HEK293 (cell line): Measurements from ENCODE around the gene MMP24.

Experiments used
- MYNN ChIP-seq: fragments of 450-650 bp; formaldehyde crosslinking; IDR thresholded peaks from 2 replicates; pipeline ENCODE4 v1.5.1; 2016; ENCODE audit warnings: missing biosample characterization, missing genetic modification characterization, borderline replicate concordance
- PRDM1 ChIP-seq: fragments of 450-650 bp; formaldehyde crosslinking; IDR thresholded peaks from 2 replicates; pipeline ENCODE4; 2016; ENCODE audit warnings: missing biosample characterization, missing genetic modification characterization
- PRDM6 ChIP-seq: fragments of 450-650 bp; formaldehyde crosslinking; IDR thresholded peaks from 2 replicates; pipeline ENCODE4 v1.5.1; 2017; ENCODE audit warnings: missing biosample characterization, missing genetic modification characterization
- RBAK ChIP-seq: fragments of 450-650 bp; formaldehyde crosslinking; IDR thresholded peaks from 2 replicates; pipeline ENCODE4 v1.5.1; 2016; ENCODE audit warnings: missing biosample characterization, missing genetic modification characterization
- REST ChIP-seq: fragments of 450-650 bp; formaldehyde crosslinking; IDR thresholded peaks from 2 replicates; pipeline ENCODE4 v1.5.1; 2016; ENCODE audit warnings: missing biosample characterization, missing genetic modification characterization
- SP3 ChIP-seq: fragments of 450-650 bp; formaldehyde crosslinking; IDR thresholded peaks from 2 replicates; pipeline ENCODE4 v1.5.1; 2016; ENCODE audit warnings: missing biosample characterization, missing genetic modification characterization
- TCF7L2 ChIP-seq: IDR thresholded peaks from 2 replicates; pipeline ENCODE4 v1.6.1; 2011; ENCODE audit warnings: low read depth, mild to moderate bottlenecking, inconsistent platforms, low read length, moderate library complexity, borderline replicate concordance
- TSHZ1 ChIP-seq: fragments of 450-650 bp; formaldehyde crosslinking; IDR thresholded peaks from 2 replicates; pipeline ENCODE4 v1.5.1; 2016; ENCODE audit warnings: missing biosample characterization, missing genetic modification characterization, borderline replicate concordance
- ZBTB48 ChIP-seq: fragments of 450-650 bp; formaldehyde crosslinking; IDR thresholded peaks from 2 replicates; pipeline ENCODE4 v1.5.1; 2016; ENCODE audit warnings: missing biosample characterization, missing genetic modification characterization
- ZBTB49 ChIP-seq: fragments of 450-650 bp; formaldehyde crosslinking; IDR thresholded peaks from 2 replicates; pipeline ENCODE4 v1.5.1; 2016; ENCODE audit warnings: missing biosample characterization, missing genetic modification characterization, low read depth
- ZFP41 ChIP-seq: fragments of 450-650 bp; formaldehyde crosslinking; IDR thresholded peaks from 2 replicates; pipeline ENCODE4 v1.5.1; 2016; ENCODE audit warnings: missing biosample characterization, missing genetic modification characterization, borderline replicate concordance
- ZNF138 ChIP-seq: fragments of 450-650 bp; formaldehyde crosslinking; IDR thresholded peaks from 2 replicates; pipeline ENCODE4 v1.5.1; 2016; ENCODE audit warnings: missing biosample characterization, missing genetic modification characterization, borderline replicate concordance
- ZNF184 ChIP-seq: fragments of 450-650 bp; IDR thresholded peaks from 2 replicates; pipeline ENCODE4 v1.5.1; 2018; ENCODE audit warnings: missing biosample characterization, mild to moderate bottlenecking, missing genetic modification characterization
- ZNF280C ChIP-seq: fragments of 450-650 bp; formaldehyde crosslinking; IDR thresholded peaks from 2 replicates; pipeline ENCODE4 v1.5.1; 2016; ENCODE audit warnings: missing biosample characterization, missing genetic modification characterization
- ZNF394 ChIP-seq: fragments of 450-650 bp; formaldehyde crosslinking; IDR thresholded peaks from 2 replicates; pipeline ENCODE4 v1.5.1; 2016; ENCODE audit warnings: missing biosample characterization, missing genetic modification characterization, mild to moderate bottlenecking, moderate library complexity, borderline replicate concordance
- ZNF544 ChIP-seq: fragments of 450-650 bp; formaldehyde crosslinking; IDR thresholded peaks from 2 replicates; pipeline ENCODE4 v1.5.0; 2017; ENCODE audit warnings: missing biosample characterization, missing genetic modification characterization
- ZNF596 ChIP-seq: fragments of 450-650 bp; IDR thresholded peaks from 2 replicates; pipeline ENCODE4 v1.5.0; 2018; ENCODE audit warnings: missing biosample characterization, mild to moderate bottlenecking, missing genetic modification characterization, moderate library complexity
- ZNF600 ChIP-seq: fragments of 450-650 bp; formaldehyde crosslinking; IDR thresholded peaks from 2 replicates; pipeline ENCODE4 v1.5.1; 2016; ENCODE audit warnings: missing biosample characterization, missing genetic modification characterization
- ZNF610 ChIP-seq: fragments of 450-650 bp; formaldehyde crosslinking; IDR thresholded peaks from 2 replicates; pipeline ENCODE4 v1.5.1; 2016; ENCODE audit warnings: missing biosample characterization, missing genetic modification characterization, borderline replicate concordance
- ZNF670 ChIP-seq: fragments of 450-650 bp; formaldehyde crosslinking; IDR thresholded peaks from 2 replicates; pipeline ENCODE4 v1.5.1; 2016; ENCODE audit warnings: missing biosample characterization, missing genetic modification characterization, low read depth
- ZNF792 ChIP-seq: fragments of 450-650 bp; formaldehyde crosslinking; IDR thresholded peaks from 2 replicates; pipeline ENCODE4 v1.5.1; 2016; ENCODE audit warnings: missing biosample characterization, missing genetic modification characterization
- ZNF830 ChIP-seq: fragments of 450-650 bp; IDR thresholded peaks from 2 replicates; pipeline ENCODE4 v1.5.0; 2018; ENCODE audit warnings: missing biosample characterization, missing genetic modification characterization, low read depth, mild to moderate bottlenecking, moderate library complexity
- ZNF837 ChIP-seq: fragments of 450-650 bp; formaldehyde crosslinking; IDR thresholded peaks from 2 replicates; pipeline ENCODE4 v1.5.1; 2016; ENCODE audit warnings: missing biosample characterization, missing genetic modification characterization
- ZSCAN4 ChIP-seq: fragments of 450-650 bp; formaldehyde crosslinking; IDR thresholded peaks from 2 replicates; pipeline ENCODE4 v1.5.1; 2017; ENCODE audit warnings: missing biosample characterization, missing genetic modification characterization

Gene MMP24

DNA sequence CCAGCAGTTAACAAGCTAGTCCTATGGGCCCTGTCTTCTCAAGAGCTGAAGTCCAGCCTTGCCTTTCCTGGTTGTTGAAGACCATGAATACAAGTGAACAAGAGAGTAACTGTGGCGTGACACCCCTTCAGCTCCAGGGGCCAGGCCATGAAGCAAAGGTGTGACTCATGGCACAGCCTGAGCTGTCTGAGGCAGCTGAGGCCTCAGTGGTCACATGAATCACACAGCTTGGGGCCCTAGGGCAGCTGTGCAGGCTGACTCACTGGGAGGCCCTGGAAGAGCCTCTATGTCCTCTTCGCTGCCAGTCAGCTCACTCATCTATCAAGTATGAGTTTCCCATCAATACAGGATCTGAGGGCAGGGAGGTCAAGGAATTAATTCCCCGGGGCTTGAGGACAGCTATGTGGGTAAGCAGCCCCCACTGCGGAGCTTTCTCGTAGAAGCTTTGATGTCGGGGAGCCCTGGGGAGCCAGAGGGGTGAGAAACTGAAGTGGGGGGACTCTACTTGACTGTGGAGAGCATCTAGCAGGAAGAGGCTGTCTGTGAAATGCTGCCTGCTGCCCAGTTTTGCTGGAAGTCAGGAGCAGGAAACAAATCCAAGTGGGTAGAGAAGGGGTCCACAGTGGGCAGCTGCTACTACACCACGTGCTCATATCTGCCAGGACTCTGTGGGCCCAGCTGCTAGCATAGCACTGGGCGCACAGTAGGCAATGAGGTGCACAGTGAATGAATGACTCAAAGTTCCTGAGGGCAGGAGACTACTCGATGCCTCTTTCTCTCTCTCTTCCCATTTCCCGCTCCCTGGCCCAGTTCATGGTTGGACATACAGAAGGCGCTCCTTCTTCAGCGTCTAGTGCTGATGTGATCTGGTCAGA lies 79.4 kb downstream of the MMP24 start (continued):
- TF ChIP-seq ZNF596 = no peak
- TF ChIP-seq RBAK (tag by site-specific recombination) = no peak
- TF ChIP-seq ZNF830 (tag by site-specific recombination) = no peak
- peak; percentile 43; the same call in 1 of the 2 replicates for TF ChIP-seq SP3 (tag by site-specific recombination)
- TF ChIP-seq ZNF610 (tag by site-specific recombination) = no peak
- TF ChIP-seq TSHZ1 (tag by site-specific recombination) = peak; percentile 86; the same call in 1 of the 2 replicates
- no peak for TF ChIP-seq ZNF280C
- no peak for TF ChIP-seq ZFP41 (tag by site-specific recombination)
- TF ChIP-seq PRDM1 (tag by site-specific recombination) = no peak
- no peak for TF ChIP-seq ZBTB49 (tag by site-specific recombination)
- peak; percentile 76 for TF ChIP-seq ZBTB48 (tag by site-specific recombination)
- TF ChIP-seq ZNF837 = no peak
- TF ChIP-seq ZNF544 (tag by site-specific recombination) = no peak
- TF ChIP-seq ZNF138 (tag by site-specific recombination) = no peak
- TF ChIP-seq ZNF792 (tag by site-specific recombination) = no peak
- no peak for TF ChIP-seq ZSCAN4 (tag by site-specific recombination)
- no peak for TF ChIP-seq REST (tag by site-specific recombination)
- no peak for TF ChIP-seq TCF7L2
- TF ChIP-seq ZNF394 (tag by site-specific recombination) = peak; percentile 75; the same call in 1 of the 2 replicates
- no peak for TF ChIP-seq ZNF184 (tag by site-specific recombination)
- TF ChIP-seq PRDM6 (tag by site-specific recombination) = no peak
- TF ChIP-seq MYNN = no peak
- TF ChIP-seq ZNF600 (tag by site-specific recombination) = peak; percentile 84
- TF ChIP-seq ZNF670 (tag by site-specific recombination) = no peak
